B cell (primary cell): Measurements from ENCODE around the gene SLC6A12.

ENCODE experiments used
- CTCF ChIP-seq: fragments of 200-600 bp; IDR thresholded peaks from one replicate; pipeline ENCODE4 v1.8.0; 2022; ENCODE audit warnings: antibody characterized with exemption, mild to moderate bottlenecking
- EZH2 ChIP-seq: IDR thresholded peaks from 2 replicates; pipeline ENCODE4 v1.6.1; 2012; ENCODE audit warnings: borderline replicate concordance, low read depth, mild to moderate bottlenecking, moderate library complexity, low read length; ENCODE audit not compliant: insufficient read depth, poor library complexity, severe bottlenecking

DNA sequence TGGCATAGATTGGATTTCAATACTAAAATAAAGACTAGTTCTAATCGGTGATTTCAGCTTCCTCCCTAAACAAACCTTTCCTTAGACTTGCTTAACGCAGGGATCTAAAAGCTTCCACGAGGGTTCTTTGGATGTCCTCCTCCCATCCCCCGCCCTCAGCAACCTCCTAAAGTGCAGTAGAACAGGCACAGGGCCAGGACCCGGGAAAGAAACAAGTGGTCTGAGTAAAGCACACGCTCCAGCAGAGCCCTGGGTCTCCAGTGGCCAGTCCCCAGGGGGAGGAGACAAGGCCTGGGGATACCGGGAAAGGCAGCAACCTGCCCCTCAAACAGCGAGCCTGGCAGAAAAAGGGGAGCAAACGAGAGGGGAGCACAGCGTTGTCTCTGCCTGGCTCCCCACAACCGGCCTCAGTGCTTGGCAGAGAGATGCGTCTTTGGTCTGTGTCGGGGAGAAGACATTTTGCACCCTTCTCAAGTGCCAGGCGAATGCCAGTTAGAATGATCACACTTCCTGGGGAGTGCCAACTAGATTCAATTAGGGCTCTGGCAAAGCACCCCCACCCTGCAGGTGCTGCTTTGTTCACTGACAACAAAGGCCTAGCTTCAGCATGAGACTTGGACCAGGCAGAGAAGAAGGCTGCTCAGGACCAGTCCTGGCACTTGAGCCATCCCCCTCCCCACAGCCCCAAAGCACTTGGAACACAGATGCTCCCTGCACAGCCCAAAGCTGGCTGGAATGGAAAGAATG, 17.1 kb upstream of the SLC6A12 start:
- TF ChIP-seq CTCF (no peak), EZH2 (no peak)
